Heart right ventricle (tissue), 16 donors: ENCODE results near the gene GPR157. TPM values are rescaled to one million over a fixed set of nuclear protein-coding genes. Genes with fewer than 3 reads are reported as not detected.

ENCODE experiments used
- ATAC-seq, 8 donors: fragments of 200-7000 bp; cut with Tn5 transposase; one replicate each; pipeline ENCODE4 v1.9.1; 2020; ENCODE audit warnings: mild to moderate bottlenecking in 8 of 8, moderate library complexity in 8 of 8, moderate number of reproducible peaks in 1 of 8
- DNase-seq, 2 donors: peaks; one replicate each; pipeline ENCODE4 v3.0.0-alpha.2; 2020
- H3K27ac ChIP-seq, 10 donors: fragments of 200-600 bp; sonication (generic) in 2 of 10; one replicate each; pipeline versions ENCODE4 v1.5.0 to v1.8.0; 2020 to 2022; ENCODE audit warnings: mild to moderate bottlenecking in 3 of 10
- H3K27me3 ChIP-seq, 7 donors: fragments of 200-600 bp; one replicate each; pipeline ENCODE4 v1.8.0; 2021 to 2022; ENCODE audit warnings: mild to moderate bottlenecking in 2 of 7
- H3K36me3 ChIP-seq, 9 donors: fragments of 200-600 bp; sonication (generic) in 1 of 9; one replicate each; pipeline versions ENCODE4 v1.5.0 to v1.8.0; 2020 to 2022; ENCODE audit warnings: mild to moderate bottlenecking in 2 of 9
- H3K4me1 ChIP-seq, 9 donors: fragments of 200-600 bp; sonication (generic) in 1 of 9; one replicate each; pipeline versions ENCODE4 v1.5.0 to v1.8.0; 2020 to 2022; ENCODE audit warnings: mild to moderate bottlenecking in 4 of 9
- H3K4me3 ChIP-seq, 10 donors: fragments of 200-600 bp; sonication (generic) in 2 of 10; one replicate each; pipeline versions ENCODE4 v1.5.0 to v1.8.0; 2020 to 2022; ENCODE audit warnings: mild to moderate bottlenecking in 7 of 10, moderate library complexity in 2 of 10
- H3K9me3 ChIP-seq, 11 donors: fragments of 200-600 bp in 10 of 11; sonication (generic) in 2 of 11; one replicate each; pipeline versions ENCODE4 v1.5.0 to v1.8.0; 2013 to 2022; ENCODE audit warnings: mild to moderate bottlenecking in 2 of 11, control low read depth in 1 of 11, moderate library complexity in 1 of 11
- CTCF ChIP-seq, 9 donors: fragments of 200-600 bp; sonication (generic) in 2 of 9; IDR thresholded peaks; one replicate each; pipeline versions ENCODE4 v1.5.0 to v1.8.0; 2021 to 2022; ENCODE audit warnings: antibody characterized with exemption in 9 of 9, mild to moderate bottlenecking in 5 of 9, moderate library complexity in 1 of 9
- WGBS, 2 donors: extraction: QIAGEN DNeasy Blood & Tissue Kit; methylation state at CpG; one replicate each; pipeline ENCODE4 v1.1.7; 2013; ENCODE audit warnings: inconsistent platforms in 1 of 2; 5-methylcytosine and 5-hydroxymethylcytosine counted together
- intact Hi-C, 10 donors: fragments of 100-400 bp; cut with DNase I; formaldehyde crosslinking; loops; one replicate each; pipeline versions ENCODE4 v1.11.1 to v1.14.2; 2022
- polyA plus RNA-seq, 2 donors: library from polyadenylated mRNA; stranded (reverse); fragments of 200-250 nt; gene quantifications; one replicate each; pipeline ENCODE4 v1.2.3, GENCODE V29; 2013
- total RNA-seq, 10 donors: library from RNA; stranded (reverse); fragmentation: NEBNext Ultra II Directional in 3 of 10; extraction: Animal tissue kit (Norgen Biotek cat#: 25700) in 3 of 10; gene quantifications; one replicate each; pipeline versions ENCODE4 v1.2.1 to v1.2.4, GENCODE V29; 2021 to 2023
- donor health status: Arrhythmogenic right ventricular cardiomyopathy.
- donor health status: ischemic (EF 13 %, LVEDD 7.1; RV severe dilation, severe dysfunction).
- donor health status: healthy with polysubstance abuse.
- donor health status: DM: no; HTN: yes; CAD: no.
- donor health status: DM: no; HTN: no; CAD: no.
- donor health status: ischemic (EF 25% LVEDD 6.9; RV normal size, moderate dysfunction).
- donor health status: ischemic (EF 25% LVEDD 5.7; RV mildly dilated, moderate dysfunction).
- donor health status: healthy.
- donor health status: DM: yes; HTN: yes; CAD: no.
- donor health status: Ischemic cardiomyopathy.
- donor health status: ischemic (EF 35%, LVEDD 5.7; RV mildly dilated, moderate dysfunction).
- donor health status: nonischemic (EF 11% LVEDD 7.7; RV severe dilation, severe dysfunction).
- donor health status: DM: yes; HTN: yes; CAD: no.
- donor health status: PGD.
- donor health status: ischemic (EF 29% LVEDD 5.4; RV normal size, mild dysfunction).
- donor health status: nonischemic (EF 23%, LVEDD 6.1; RV moderate dilation, normal function).

Gene GPR157
- total and polyA plus RNA-seq, 12 donors: 5.1 to 69.1 (median 36.2) TPM

- H3K4me1 ChIP-seq: peaks cover 0 to 74% (median 36%) of the 10 kb centered on the region in 9 donors
- no peak for TF ChIP-seq CTCF (IDR thresholded peaks at IDR 0.05)
- peak within 1 kb of the TSS in 9 of 10 donors; percentile 50 to 88 (median 64) for H3K27ac ChIP-seq
- no peaks in the 10 kb centered on the region for H3K27me3 ChIP-seq
- H3K36me3 ChIP-seq: no peaks in the 10 kb centered on the region
- DNase-seq: peak; percentile 24 to 33
- 21 to 32% methylated on average over 8 of the region's 8 CpGs for WGBS, 2 donors
- no peaks in the 10 kb centered on the region for H3K9me3 ChIP-seq
- peak; percentile 9 to 75 (median 60) for ATAC-seq
- H3K4me3 ChIP-seq: peak within 1 kb of the TSS in 7 of 10 donors; percentile 4 to 43 (median 24)
- intact Hi-C loops: no loop called here
Observed at GRCh38 chr1:9069326-9070100, 59.4 kb downstream of the GPR157 start, which contains the start of gene SLC2A5. SLC2A5 (minus strand) TSS chr1:9069635; CDS start chr1:9069536, 99 bp downstream.

- Histone ChIP-seq H3K9me3 (no peaks in the 10 kb centered on the region), H3K4me1 (peaks cover 0 to 75% (median 42%) of the 10 kb centered on the region in 9 donors), H3K36me3 (no peaks in the 10 kb centered on the region), H3K27ac (peak overlapping the region in 9 of 10 donors; percentile 50 to 88 (median 64)), H3K4me3 (peak overlapping the region in 7 of 10 donors; percentile 4 to 43 (median 24)), H3K27me3 (no peaks in the 10 kb centered on the region)
- ATAC-seq: peak in 3 of 8 donors; percentile 2 to 8 (median 6)
- WGBS, 2 donors: 13 to 26% methylated on average over 4 of the region's 4 CpGs
- TF ChIP-seq CTCF (IDR thresholded peaks at IDR 0.05): no peak
- intact Hi-C loops: no loop called here
- DNase-seq: no peak
Observed at GRCh38 chr1:9068981-9069325, 59.9 kb downstream of the GPR157 start.

GRCh38 chr1:9066945-9067807, 61.7 kb downstream of the GPR157 start:
- H3K27ac ChIP-seq: peak overlapping the region in 8 of 10 donors; percentile 2 to 88 (median 58)
- TF ChIP-seq CTCF (IDR thresholded peaks at IDR 0.05): peak in 1 of 9 donors; percentile 24
- WGBS, 2 donors: 56 to 62% methylated on average over 24 of the region's 24 CpGs

GRCh38 chr1:9065213-9065751, 63.6 kb downstream of the GPR157 start:
- Histone ChIP-seq H3K36me3 (no peaks in the 10 kb centered on the region), H3K27ac (peak overlapping the region in 9 of 10 donors; percentile 43 to 88 (median 69)), H3K9me3 (no peaks in the 10 kb centered on the region), H3K27me3 (no peaks in the 10 kb centered on the region), H3K4me3 (no peak overlapping the region), H3K4me1 (peaks cover 0 to 83% (median 42%) of the 10 kb centered on the region in 9 donors)
- DNase-seq (no peak), ATAC-seq (peak in 1 of 8 donors; percentile 19)
- no peak for TF ChIP-seq CTCF (IDR thresholded peaks at IDR 0.05)
- WGBS, 2 donors: 46 to 59% methylated on average over 7 of the region's 7 CpGs
- intact Hi-C loops: no loop called here

More at GRCh38 chr1:9066945-9067807, 61.7 kb downstream of the GPR157 start:
- intact Hi-C loops: no loop called here
- DNase-seq: peak; percentile 52 to 69
- peak; percentile 67 to 89 (median 84) for ATAC-seq
- Histone ChIP-seq H3K4me3 (no peak overlapping the region), H3K36me3 (no peaks in the 10 kb centered on the region), H3K27me3 (no peaks in the 10 kb centered on the region), H3K9me3 (no peaks in the 10 kb centered on the region), H3K4me1 (peaks cover 0 to 73% (median 42%) of the 10 kb centered on the region in 9 donors)
